Small intestine (tissue), 7 donors: ENCODE results near the gene NCOA7. TPM values are rescaled to one million over a fixed set of nuclear protein-coding genes. Genes with fewer than 3 reads are reported as not detected.

ENCODE experiments used
- DNase-seq, 2 donors: peaks; one replicate each; pipeline versions ENCODE4 v3.0.0 to v3.0.0-alpha.2; 2013
- FAIRE-seq: peaks from 2 replicates; lab custom pipeline; 2012; peaks lifted over from hg19 to GRCh38; lab: Jason Lieb, UNC
- H3K27ac ChIP-seq, 3 donors: one replicate each; pipeline ENCODE4 v1.5.1; 2013; ENCODE audit warnings: low read length in 2 of 3, mild to moderate bottlenecking in 2 of 3, control low read depth in 1 of 3, inconsistent platforms in 1 of 3, low read depth in 1 of 3, moderate library complexity in 1 of 3
- H3K27me3 ChIP-seq, 3 donors: one replicate each; pipeline ENCODE4 v1.6.1; 2013; ENCODE audit warnings: low read length in 3 of 3, inconsistent platforms in 1 of 3; ENCODE audit not compliant: control insufficient read depth in 3 of 3, insufficient read depth in 3 of 3
- H3K36me3 ChIP-seq, 3 donors: one replicate each; pipeline ENCODE4 v1.6.1; 2013; ENCODE audit warnings: low read length in 3 of 3, inconsistent platforms in 1 of 3, low read depth in 1 of 3, mild to moderate bottlenecking in 1 of 3, moderate library complexity in 1 of 3; ENCODE audit not compliant: control insufficient read depth in 3 of 3, insufficient read depth in 2 of 3
- H3K4me1 ChIP-seq, 3 donors: one replicate each; pipeline ENCODE4 v1.6.1; 2013; ENCODE audit warnings: low read length in 2 of 3, inconsistent platforms in 1 of 3, low read depth in 1 of 3, mild to moderate bottlenecking in 1 of 3, moderate library complexity in 1 of 3; ENCODE audit not compliant: control insufficient read depth in 3 of 3, insufficient read depth in 2 of 3
- H3K4me3 ChIP-seq, 3 donors: one replicate each; pipeline ENCODE4 v1.5.1; 2013; ENCODE audit warnings: low read length in 3 of 3, control low read depth in 1 of 3, inconsistent platforms in 1 of 3, low read depth in 1 of 3, mild to moderate bottlenecking in 1 of 3, moderate library complexity in 1 of 3
- H3K9me3 ChIP-seq, 2 donors: one replicate each; pipeline ENCODE4 v1.6.1; 2013; ENCODE audit warnings: low read depth in 1 of 2, low read length in 1 of 2; ENCODE audit not compliant: control insufficient read depth in 2 of 2, insufficient read depth in 1 of 2
- WGBS, 3 donors: extraction: QIAGEN DNeasy Blood & Tissue Kit; methylation state at CpG; one replicate each; pipeline ENCODE4 v1.1.7; 2013; 5-methylcytosine and 5-hydroxymethylcytosine counted together
- polyA plus RNA-seq, 4 donors: library from polyadenylated mRNA; stranded (reverse) in 3 of 4; unstranded in 1 of 4; fragments of 200-250 nt in 3 of 4; fragments of 120-200 nt in 1 of 4; gene quantifications; one replicate each; pipeline versions ENCODE4 v1.2.1 to v1.2.3, GENCODE V29; 2013
- donor health status: healthy with polysubstance abuse.
- donor health status: control.
- donor health status: control.
- donor health status: Bipolar disorder and iron deficiency.
- donor health status: healthy.

Gene NCOA7
- polyA plus RNA-seq, 4 donors, result 10.7 to 51.0 (median 26.8) TPM

GRCh38 chr6:125850361-125850760 lies 59.6 kb downstream of the NCOA7 start:
- peaks cover 0 to 5% (median 0%) of the 10 kb centered on the region in 3 donors for H3K4me1 ChIP-seq
- no peaks in the 10 kb centered on the region for H3K9me3 ChIP-seq
- no peak for FAIRE-seq
- H3K27ac ChIP-seq, result no peak overlapping the region
- DNase-seq, result no peak
- H3K36me3 ChIP-seq, result peaks cover 0 to 2% (median 0%) of the 10 kb centered on the region in 3 donors
- H3K27me3 ChIP-seq, result no peaks in the 10 kb centered on the region
- H3K4me3 ChIP-seq, result no peak overlapping the region
- 84 to 93% (median 90%) methylated on average over 3 of the region's 3 CpGs for WGBS, 3 donors

GRCh38 chr6:125852587-125852986 lies 61.8 kb downstream of the NCOA7 start:
- no peaks in the 10 kb centered on the region for H3K4me1 ChIP-seq
- H3K27ac ChIP-seq, result no peak overlapping the region
- DNase-seq (no peak), FAIRE-seq (no peak)
- WGBS, 3 donors, result 95 to 96% (median 95%) methylated on average over 2 of the region's 2 CpGs
- no peaks in the 10 kb centered on the region for H3K9me3 ChIP-seq
- H3K36me3 ChIP-seq, result peaks cover 0 to 8% (median 0%) of the 10 kb centered on the region in 3 donors
- no peak overlapping the region for H3K4me3 ChIP-seq
- H3K27me3 ChIP-seq, result no peaks in the 10 kb centered on the region

GRCh38 chr6:125853168-125853567 lies 62.4 kb downstream of the NCOA7 start:
- Histone ChIP-seq H3K27ac (no peak overlapping the region), H3K9me3 (no peaks in the 10 kb centered on the region), H3K4me3 (no peak overlapping the region), H3K4me1 (no peaks in the 10 kb centered on the region), H3K36me3 (peaks cover 0 to 10% (median 0%) of the 10 kb centered on the region in 3 donors), H3K27me3 (no peaks in the 10 kb centered on the region)
- FAIRE-seq (no peak), DNase-seq (no peak)
- 89 to 100% (median 95%) methylated on average over 1 of the region's 1 CpG for WGBS, 3 donors

- DNase-seq, result peak in 1 of 2 donors; percentile 18
- Histone ChIP-seq H3K4me3 (no peak overlapping the region), H3K27ac (no peak overlapping the region), H3K9me3 (no peaks in the 10 kb centered on the region), H3K4me1 (no peaks in the 10 kb centered on the region), H3K36me3 (peaks cover 0 to 10% (median 0%) of the 10 kb centered on the region in 3 donors), H3K27me3 (no peaks in the 10 kb centered on the region)
- FAIRE-seq, result no peak
- 17 to 56% (median 23%) methylated on average over 1 of the region's 1 CpG for WGBS, 3 donors
Observed at GRCh38 chr6:125853756-125854155, 63.0 kb downstream of the NCOA7 start.

GRCh38 chr6:125854355-125854754 lies 63.6 kb downstream of the NCOA7 start:
- no peaks in the 10 kb centered on the region for H3K27me3 ChIP-seq
- no peak overlapping the region for H3K4me3 ChIP-seq
- H3K27ac ChIP-seq, result no peak overlapping the region
- no peak for DNase-seq
- no peak for FAIRE-seq
- peaks cover 0 to 10% (median 0%) of the 10 kb centered on the region in 3 donors for H3K36me3 ChIP-seq
- no peaks in the 10 kb centered on the region for H3K4me1 ChIP-seq
- no peaks in the 10 kb centered on the region for H3K9me3 ChIP-seq

GRCh38 chr6:125855783-125856182 lies 65.0 kb downstream of the NCOA7 start:
- Histone ChIP-seq H3K4me3 (no peak overlapping the region), H3K36me3 (peaks cover 0 to 10% (median 0%) of the 10 kb centered on the region in 3 donors), H3K27me3 (no peaks in the 10 kb centered on the region), H3K4me1 (no peaks in the 10 kb centered on the region), H3K9me3 (no peaks in the 10 kb centered on the region), H3K27ac (no peak overlapping the region)
- no peak for FAIRE-seq
- DNase-seq, result no peak
- 84 to 95% (median 90%) methylated on average over 6 of the region's 6 CpGs for WGBS, 3 donors

GRCh38 chr6:125857846-125858245 lies 67.1 kb downstream of the NCOA7 start:
- FAIRE-seq, result no peak
- 80 to 88% (median 85%) methylated on average over 6 of the region's 6 CpGs for WGBS, 3 donors

GRCh38 chr6:125858427-125859320 lies 67.9 kb downstream of the NCOA7 start:
- FAIRE-seq (no peak), DNase-seq (peak; percentile 72 to 77)
- peaks cover 0 to 10% (median 0%) of the 10 kb centered on the region in 3 donors for H3K36me3 ChIP-seq
- no peak overlapping the region for H3K27ac ChIP-seq
- H3K4me1 ChIP-seq, result no peaks in the 10 kb centered on the region
- H3K27me3 ChIP-seq, result no peaks in the 10 kb centered on the region
- 38 to 50% (median 47%) methylated on average over 7 of the region's 7 CpGs for WGBS, 3 donors
- no peaks in the 10 kb centered on the region for H3K9me3 ChIP-seq
- no peak overlapping the region for H3K4me3 ChIP-seq

More at GRCh38 chr6:125857846-125858245, 67.1 kb downstream of the NCOA7 start:
- H3K4me1 ChIP-seq, result no peaks in the 10 kb centered on the region
- no peaks in the 10 kb centered on the region for H3K27me3 ChIP-seq
- peaks cover 0 to 10% (median 0%) of the 10 kb centered on the region in 3 donors for H3K36me3 ChIP-seq
- H3K4me3 ChIP-seq, result no peak overlapping the region
- H3K27ac ChIP-seq, result no peak overlapping the region
- H3K9me3 ChIP-seq, result no peaks in the 10 kb centered on the region
- DNase-seq, result no peak
